Esophagus squamous epithelium (tissue), 5 donors: ENCODE measurements around the gene STS. TPM values are rescaled to one million over a fixed set of nuclear protein-coding genes. Genes with fewer than 3 reads are reported as not detected.

Source experiments
- DNase-seq: peaks from one replicate; lab custom pipeline; 2025; lab: John Stamatoyannopoulos, UW
- H3K27ac ChIP-seq, 4 donors: fragments of 200-600 bp; sonication (generic); one replicate each; pipeline ENCODE4 v1.5.1; 2016 to 2019; ENCODE audit warnings: mild to moderate bottlenecking in 1 of 4
- H3K27me3 ChIP-seq, 4 donors: fragments of 200-600 bp; sonication (generic); 1 replicate in 3 of 4; 2 replicates in 1 of 4; pipeline versions ENCODE4 v1.5.1 to v1.6.0; 2017 to 2021; ENCODE audit warnings: antibody characterized with exemption in 1 of 4
- H3K36me3 ChIP-seq, 3 donors: fragments of 200-600 bp; sonication (generic); one replicate each; pipeline ENCODE4 v1.5.1; 2016 to 2019
- H3K4me1 ChIP-seq, 3 donors: fragments of 200-600 bp; sonication (generic); one replicate each; pipeline ENCODE4 v1.5.1; 2017 to 2019
- H3K4me3 ChIP-seq, 4 donors: fragments of 200-600 bp; sonication (generic); 1 replicate in 3 of 4; 2 replicates in 1 of 4; pipeline ENCODE4 v1.5.1; 2016 to 2019; ENCODE audit warnings: mild to moderate bottlenecking in 2 of 4, moderate library complexity in 1 of 4
- H3K9me3 ChIP-seq, 3 donors: fragments of 200-600 bp; sonication (generic); one replicate each; pipeline ENCODE4 v1.5.1; 2016 to 2019
- POLR2A ChIP-seq, 4 donors: fragments of 450-650 bp; IDR thresholded peaks; one replicate each; pipeline ENCODE4 v1.6.1; 2017; ENCODE audit warnings: antibody characterized with exemption in 4 of 4, mild to moderate bottlenecking in 4 of 4, moderate library complexity in 3 of 4
- WGBS, 2 donors: methylation state at CpG; one replicate each; pipeline ENCODE4 v1.1.5; 2018; 5-methylcytosine and 5-hydroxymethylcytosine counted together
- intact Hi-C: fragments of 100-400 bp; cut with DNase I; formaldehyde crosslinking; loops from one replicate; pipeline ENCODE4 v1.15.0; 2022
- total RNA-seq, 4 donors: library from RNA; depleted of rRNA; stranded (reverse); fragments of >200 nt; gene quantifications; one replicate each; pipeline ENCODE4 v1.1.0, GENCODE V29; 2016
- TF ChIP-seq, protein P1 (sequence below), 6 experiments: fragments of 450-650 bp in 4 of 6; fragments of 200-600 bp in 2 of 6; sonication (generic) in 2 of 6; IDR thresholded peaks; one replicate each; pipeline ENCODE4 v1.5.1; 2016 to 2019; ENCODE audit warnings: antibody characterized with exemption in 6 of 6, mild to moderate bottlenecking in 4 of 6, moderate library complexity in 4 of 6
- donor health status: DM: yes; HTN: yes; CAD: no.

Gene STS, protein sequence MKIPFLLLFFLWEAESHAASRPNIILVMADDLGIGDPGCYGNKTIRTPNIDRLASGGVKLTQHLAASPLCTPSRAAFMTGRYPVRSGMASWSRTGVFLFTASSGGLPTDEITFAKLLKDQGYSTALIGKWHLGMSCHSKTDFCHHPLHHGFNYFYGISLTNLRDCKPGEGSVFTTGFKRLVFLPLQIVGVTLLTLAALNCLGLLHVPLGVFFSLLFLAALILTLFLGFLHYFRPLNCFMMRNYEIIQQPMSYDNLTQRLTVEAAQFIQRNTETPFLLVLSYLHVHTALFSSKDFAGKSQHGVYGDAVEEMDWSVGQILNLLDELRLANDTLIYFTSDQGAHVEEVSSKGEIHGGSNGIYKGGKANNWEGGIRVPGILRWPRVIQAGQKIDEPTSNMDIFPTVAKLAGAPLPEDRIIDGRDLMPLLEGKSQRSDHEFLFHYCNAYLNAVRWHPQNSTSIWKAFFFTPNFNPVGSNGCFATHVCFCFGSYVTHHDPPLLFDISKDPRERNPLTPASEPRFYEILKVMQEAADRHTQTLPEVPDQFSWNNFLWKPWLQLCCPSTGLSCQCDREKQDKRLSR
- 1 to 10 TPM; 1.5 to 4.8 (median 2.3) TPM for total RNA-seq

DNA sequence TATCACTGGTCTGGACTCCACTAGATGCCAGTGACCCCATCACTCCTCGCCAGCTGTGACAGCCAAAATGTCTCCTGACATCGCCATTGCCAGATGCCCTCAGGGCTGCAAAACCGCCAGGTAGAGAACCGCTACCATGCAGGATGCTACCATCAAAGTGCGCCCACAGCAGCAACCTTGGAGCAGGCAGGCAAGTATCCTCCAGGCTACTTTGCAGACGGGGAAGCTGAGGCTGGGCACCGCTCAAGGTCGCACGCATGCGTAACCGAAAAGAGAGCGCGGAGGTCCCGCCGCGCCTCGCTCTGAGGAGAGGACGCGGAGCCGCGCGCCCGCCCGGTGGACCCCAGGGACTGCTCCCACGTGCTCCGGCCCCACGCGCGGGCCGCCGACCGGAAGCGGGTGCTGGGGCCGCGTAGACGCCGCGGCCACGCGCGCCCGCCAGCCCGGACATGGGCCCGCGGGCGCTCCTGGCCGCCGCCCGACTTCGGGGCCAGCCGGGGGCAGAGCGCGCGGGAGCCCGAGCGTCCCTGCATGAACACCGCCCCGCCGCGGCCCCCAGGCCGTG is at the start of gene STS:
Gene STS, plus strand, starts transcription at position 300 of the 565 bp plus-strand sequence. CDS start 105,488 bp downstream, outside the sequence.
- intact Hi-C loops = no loop called here
- H3K4me1 ChIP-seq = peaks cover 14 to 25% (median 14%) of the 10 kb centered on the region in 3 donors
- H3K27ac ChIP-seq = peak within 1 kb of the TSS; percentile 86 to 94 (median 90)
- no peaks in the 10 kb centered on the region for H3K9me3 ChIP-seq
- no peaks in the 10 kb centered on the region for H3K36me3 ChIP-seq
- no CpG with 5 or more reads among the region's 61 CpGs for WGBS, 2 donors
- no peaks in the 10 kb centered on the region for H3K27me3 ChIP-seq
- TF ChIP-seq POLR2A (IDR thresholded peaks at IDR 0.05) = no peak
- TF ChIP-seq, protein P1, sequence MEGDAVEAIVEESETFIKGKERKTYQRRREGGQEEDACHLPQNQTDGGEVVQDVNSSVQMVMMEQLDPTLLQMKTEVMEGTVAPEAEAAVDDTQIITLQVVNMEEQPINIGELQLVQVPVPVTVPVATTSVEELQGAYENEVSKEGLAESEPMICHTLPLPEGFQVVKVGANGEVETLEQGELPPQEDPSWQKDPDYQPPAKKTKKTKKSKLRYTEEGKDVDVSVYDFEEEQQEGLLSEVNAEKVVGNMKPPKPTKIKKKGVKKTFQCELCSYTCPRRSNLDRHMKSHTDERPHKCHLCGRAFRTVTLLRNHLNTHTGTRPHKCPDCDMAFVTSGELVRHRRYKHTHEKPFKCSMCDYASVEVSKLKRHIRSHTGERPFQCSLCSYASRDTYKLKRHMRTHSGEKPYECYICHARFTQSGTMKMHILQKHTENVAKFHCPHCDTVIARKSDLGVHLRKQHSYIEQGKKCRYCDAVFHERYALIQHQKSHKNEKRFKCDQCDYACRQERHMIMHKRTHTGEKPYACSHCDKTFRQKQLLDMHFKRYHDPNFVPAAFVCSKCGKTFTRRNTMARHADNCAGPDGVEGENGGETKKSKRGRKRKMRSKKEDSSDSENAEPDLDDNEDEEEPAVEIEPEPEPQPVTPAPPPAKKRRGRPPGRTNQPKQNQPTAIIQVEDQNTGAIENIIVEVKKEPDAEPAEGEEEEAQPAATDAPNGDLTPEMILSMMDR (IDR thresholded peaks at IDR 0.05) = no peak
- peak; percentile 6 for DNase-seq
- H3K4me3 ChIP-seq = peak within 1 kb of the TSS; percentile 48 to 95 (median 80)

DNA sequence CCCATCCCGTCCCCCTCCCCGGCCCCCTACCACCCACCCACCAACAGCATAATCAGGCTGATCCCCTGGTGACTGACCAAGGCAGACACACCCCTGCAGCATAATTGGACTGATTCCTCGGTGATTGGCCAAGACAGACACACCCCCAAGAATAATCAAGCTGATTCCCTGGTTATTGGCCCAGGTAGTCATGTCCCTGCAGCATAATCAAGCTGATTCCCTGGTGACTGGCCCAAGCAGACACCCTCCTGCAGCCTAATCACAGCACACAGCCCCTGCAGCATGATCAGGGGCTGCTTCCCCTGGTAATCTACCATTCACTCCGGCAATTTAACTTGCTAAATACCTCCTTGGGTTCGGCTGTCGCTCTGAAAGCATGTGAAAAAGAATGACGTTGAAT is 47.5 kb upstream of the STS start:
- WGBS, 2 donors = 94 to 96% methylated on average over 4 of the region's 7 CpGs
- Histone ChIP-seq H3K27me3 (no peaks in the 10 kb centered on the region), H3K36me3 (peaks cover 0 to 24% (median 0%) of the 10 kb centered on the region in 3 donors), H3K4me3 (no peak overlapping the region), H3K9me3 (no peaks in the 10 kb centered on the region), H3K27ac (no peak overlapping the region), H3K4me1 (no peaks in the 10 kb centered on the region)
- no peak for DNase-seq
- intact Hi-C loops = no loop called here
- no peak for TF ChIP-seq POLR2A (IDR thresholded peaks at IDR 0.05)
- TF ChIP-seq, protein P1 (IDR thresholded peaks at IDR 0.05) = no peak

DNA sequence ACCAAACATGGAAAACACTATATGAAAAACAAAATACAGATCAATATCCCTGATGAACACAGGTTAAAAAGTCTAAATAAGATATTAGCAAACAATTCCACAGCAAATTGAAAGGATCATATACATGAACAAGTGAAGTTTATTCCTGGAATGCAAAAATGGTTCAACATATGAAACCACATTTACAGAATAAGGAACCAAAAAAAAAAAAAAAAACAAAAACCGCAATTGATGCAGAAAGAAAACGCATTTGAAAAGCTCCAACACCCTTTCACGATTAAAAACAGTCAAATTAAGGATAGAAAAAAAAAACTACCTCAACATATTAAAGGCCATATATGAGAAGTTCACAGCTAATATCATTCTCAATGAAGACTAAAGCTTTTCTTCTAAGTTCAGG is 45.4 kb upstream of the STS start:
- H3K4me1 ChIP-seq = no peaks in the 10 kb centered on the region
- no peaks in the 10 kb centered on the region for H3K9me3 ChIP-seq
- TF ChIP-seq, protein P1 (IDR thresholded peaks at IDR 0.05) = no peak
- no peak for TF ChIP-seq POLR2A (IDR thresholded peaks at IDR 0.05)
- no peaks in the 10 kb centered on the region for H3K27me3 ChIP-seq
- no peak overlapping the region for H3K27ac ChIP-seq
- WGBS, 2 donors = 76 to 79% methylated on average over 3 of the region's 3 CpGs
- intact Hi-C loops = no loop called here
- DNase-seq = no peak
- no peak overlapping the region for H3K4me3 ChIP-seq
- peaks cover 0 to 28% (median 0%) of the 10 kb centered on the region in 3 donors for H3K36me3 ChIP-seq

DNA sequence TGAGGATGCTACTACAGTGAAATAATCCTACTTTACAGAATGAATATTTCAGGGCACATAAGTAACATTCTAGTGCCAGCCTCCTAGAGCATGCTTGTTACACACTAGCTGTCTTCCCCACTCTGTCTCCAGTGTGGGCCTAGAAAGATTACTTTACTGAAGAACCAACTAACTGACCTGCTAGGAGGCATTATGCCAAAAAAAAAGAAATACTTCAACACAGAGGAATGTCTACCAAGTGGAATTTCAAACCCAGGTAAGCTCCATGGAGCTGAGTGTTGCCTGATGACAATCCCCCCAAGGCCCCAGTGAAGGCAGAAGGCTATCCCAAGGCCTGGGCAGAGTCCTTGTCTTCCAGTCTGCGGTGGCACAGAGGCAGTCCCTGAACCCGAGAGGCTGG is 40.9 kb upstream of the STS start:
- H3K27me3 ChIP-seq = no peaks in the 10 kb centered on the region
- no peak overlapping the region for H3K27ac ChIP-seq
- H3K4me3 ChIP-seq = no peak overlapping the region
- peaks cover 4 to 22% (median 6%) of the 10 kb centered on the region in 3 donors for H3K4me1 ChIP-seq
- intact Hi-C loops = no loop called here
- 84% methylated on average over 2 of the region's 2 CpGs; no CpG with 5 or more reads in 1 of the 2 donors for WGBS, 2 donors
- TF ChIP-seq, protein P1 (IDR thresholded peaks at IDR 0.05) = no peak
- no peak for TF ChIP-seq POLR2A (IDR thresholded peaks at IDR 0.05)
- no peaks in the 10 kb centered on the region for H3K9me3 ChIP-seq
- no peak for DNase-seq
- H3K36me3 ChIP-seq = peaks cover 0 to 19% (median 0%) of the 10 kb centered on the region in 3 donors

DNA sequence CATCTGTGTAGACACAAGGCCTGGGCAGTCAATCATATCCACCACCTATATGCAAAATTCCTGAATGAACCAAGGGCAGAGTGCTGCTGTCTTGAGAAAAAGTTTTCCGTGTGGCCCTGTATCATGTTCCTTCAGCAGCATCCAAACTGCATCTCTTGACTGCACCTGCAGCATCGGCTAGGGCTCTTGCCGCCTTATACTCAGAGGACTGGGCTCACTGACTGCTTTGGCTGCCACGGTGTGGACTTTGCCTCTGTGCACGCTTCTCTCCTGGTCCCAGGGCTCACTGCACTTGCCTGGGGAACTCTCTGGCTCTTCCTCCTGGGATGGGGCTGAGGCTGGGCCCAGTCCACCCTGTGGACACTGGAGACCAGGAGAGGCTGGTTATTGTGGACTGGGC is 39.5 kb upstream of the STS start:
- Histone ChIP-seq H3K4me3 (no peak overlapping the region), H3K27me3 (no peaks in the 10 kb centered on the region), H3K36me3 (peaks cover 0 to 19% (median 0%) of the 10 kb centered on the region in 3 donors), H3K9me3 (no peaks in the 10 kb centered on the region), H3K27ac (no peak overlapping the region), H3K4me1 (peaks cover 4 to 22% (median 6%) of the 10 kb centered on the region in 3 donors)
- DNase-seq = no peak
- intact Hi-C loops = no loop called here
- no peak for TF ChIP-seq POLR2A (IDR thresholded peaks at IDR 0.05)
- TF ChIP-seq, protein P1 (IDR thresholded peaks at IDR 0.05) = no peak
- 94% methylated on average over 3 of the region's 5 CpGs; no CpG with 5 or more reads in 1 of the 2 donors for WGBS, 2 donors
